Activated CD8-positive, alpha-beta memory T cell treated with anti-CD3 and anti-CD28 coated beads, Interleukin-2, amount 50 U/mL, for 24 hours (primary cell): Measurements from ENCODE around the gene LRP1B.

Experiments
- DNase-seq: peaks from one replicate; pipeline ENCODE4 v3.0.0-alpha.2; 2020; ENCODE audit errors: extremely low read depth

The LRP1B gene

DNA sequence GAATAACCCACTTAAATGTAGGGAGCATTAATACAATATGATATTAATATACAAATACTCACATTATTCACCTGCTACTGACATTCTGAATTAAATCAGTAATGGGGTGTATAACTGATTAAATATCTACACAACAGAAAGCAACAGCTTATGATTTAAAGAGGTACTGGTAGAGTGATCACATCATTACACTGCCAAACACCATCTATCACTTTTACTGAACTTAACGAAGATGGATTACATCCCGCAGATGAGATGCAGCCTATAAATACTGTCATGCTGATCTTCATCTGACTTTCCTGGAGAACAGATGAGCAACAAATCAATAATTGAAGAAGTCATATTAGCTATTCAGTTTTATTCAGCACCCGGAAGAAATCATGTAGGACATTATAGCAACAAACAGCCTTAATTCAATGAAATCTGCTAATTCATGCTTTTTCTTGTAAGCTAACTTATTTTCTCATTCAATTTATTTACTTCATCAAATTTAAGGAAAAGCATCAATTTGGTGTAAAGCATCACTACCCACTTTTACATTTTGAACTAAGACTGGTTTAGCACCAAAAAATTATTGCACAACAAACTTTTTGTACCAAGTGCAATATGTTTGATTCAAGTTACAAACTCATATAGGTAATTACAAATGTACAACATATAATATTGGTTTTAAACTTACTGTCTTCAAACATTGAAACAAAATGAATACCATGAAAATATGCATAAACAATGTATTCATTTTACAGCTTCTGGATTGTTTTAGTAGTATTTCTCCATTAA is 1509.0 kb downstream of the LRP1B start:
- no peak for DNase-seq

DNA sequence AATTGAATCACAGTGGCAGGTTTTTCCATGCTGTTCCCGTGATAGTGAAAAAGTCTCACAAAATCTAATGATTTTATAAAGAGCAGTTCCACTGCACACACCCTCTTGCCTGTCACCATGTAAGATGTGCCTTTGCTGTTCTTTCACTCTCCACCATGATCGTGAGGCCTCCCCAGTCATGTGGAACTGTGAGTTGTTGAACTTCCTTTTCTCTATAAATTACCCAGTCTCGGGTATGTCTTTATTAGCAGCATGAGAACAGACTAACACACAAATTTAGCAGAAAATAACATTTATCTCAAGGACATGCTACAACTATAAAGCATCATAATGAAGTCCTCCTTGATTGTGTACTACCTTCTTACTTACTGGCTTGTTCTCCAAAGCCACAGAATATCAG is 1526.0 kb downstream of the LRP1B start:
- DNase-seq: no peak

DNA sequence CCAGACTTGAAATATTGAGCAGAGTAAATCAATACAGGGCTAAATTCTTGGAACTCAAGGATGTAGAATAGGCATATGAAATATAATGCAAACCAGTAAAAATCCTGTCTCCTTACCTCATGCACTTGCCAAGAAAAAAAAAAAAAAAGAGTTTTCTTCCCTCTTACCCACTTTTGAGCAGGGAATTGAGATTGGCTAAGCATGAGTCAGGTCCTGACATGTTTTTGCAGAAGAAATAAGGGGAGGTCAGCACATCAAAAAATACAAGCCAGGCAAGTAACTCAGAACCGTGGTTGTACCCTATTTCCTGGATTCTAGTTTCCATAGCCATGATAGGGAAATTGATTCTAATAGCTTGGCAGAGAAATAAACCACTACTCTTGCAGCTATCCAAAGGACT is 1526.7 kb downstream of the LRP1B start:
- DNase-seq: no peak

DNA sequence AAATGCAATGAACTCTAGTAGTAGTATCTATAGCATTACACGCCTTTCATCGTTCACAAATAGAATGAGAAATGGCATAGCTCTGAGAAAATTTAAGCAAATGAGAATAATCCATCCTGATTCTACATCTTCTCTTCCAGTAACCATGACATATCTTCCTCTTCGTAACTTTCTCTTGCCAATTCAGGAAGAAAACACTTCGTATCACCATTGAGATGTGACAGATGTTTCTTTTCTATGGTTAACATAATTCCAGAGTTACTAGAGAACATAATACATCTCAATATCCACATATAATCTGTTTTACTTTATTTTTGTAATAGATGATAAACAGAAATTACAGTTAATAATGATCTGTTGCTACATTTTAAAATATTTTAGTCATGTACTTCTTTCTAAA is 1527.4 kb downstream of the LRP1B start:
- no peak for DNase-seq

DNA sequence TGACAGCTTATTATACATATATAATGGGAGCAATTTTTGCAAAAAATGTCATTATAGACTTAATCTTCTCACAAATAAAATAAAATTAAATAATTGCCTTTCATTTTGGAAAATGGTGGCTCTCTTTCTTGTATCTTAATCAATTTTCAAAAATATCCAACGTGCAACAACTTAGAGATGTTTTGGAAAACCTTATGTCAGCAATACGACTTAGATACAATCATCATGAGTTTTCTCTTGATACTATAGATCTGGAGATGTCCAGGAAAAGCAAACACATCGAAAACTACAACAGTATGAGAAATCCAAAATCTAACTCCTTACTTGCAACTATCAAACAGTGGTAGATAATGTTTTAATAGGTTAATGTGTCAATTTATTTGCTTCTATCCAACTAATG is 1529.0 kb downstream of the LRP1B start:
- no peak for DNase-seq

DNA sequence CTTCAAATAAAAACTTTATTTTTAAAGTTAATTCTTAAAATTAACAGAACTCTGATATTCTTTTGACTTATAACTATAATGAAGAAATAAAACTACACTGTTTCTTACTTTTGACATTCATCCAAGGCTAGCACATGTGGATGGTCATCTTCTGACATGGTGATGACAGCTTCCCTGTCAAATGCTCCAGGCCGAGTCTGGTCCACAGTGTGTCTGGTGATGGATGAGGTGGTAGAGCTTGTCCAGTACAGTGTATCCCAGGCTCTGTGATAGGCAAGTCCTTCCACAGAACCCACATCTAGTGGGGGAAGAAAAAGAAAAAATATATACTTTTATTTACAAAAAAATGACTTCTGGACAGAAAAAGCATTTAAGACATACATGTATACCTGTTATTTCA is 1529.5 kb downstream of the LRP1B start:
- no peak for DNase-seq

DNA sequence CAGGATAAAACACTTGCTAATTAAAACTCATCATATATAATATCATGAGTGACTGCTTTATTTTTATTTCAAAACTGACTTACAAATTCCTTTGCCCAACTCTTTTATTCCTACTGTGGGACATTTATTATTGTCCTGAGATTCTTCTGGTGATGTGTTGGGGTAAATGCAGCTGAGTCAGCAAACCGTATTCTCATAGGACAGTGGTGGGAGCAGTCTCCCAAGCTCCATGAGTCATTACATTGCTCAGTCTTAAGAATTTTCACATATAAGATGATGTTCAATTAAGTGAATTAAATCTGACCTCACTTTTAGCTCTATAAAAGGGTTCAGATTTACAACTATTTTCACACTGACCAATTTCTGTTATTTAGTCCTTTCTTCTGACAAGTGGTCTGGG is 1530.7 kb downstream of the LRP1B start:
- DNase-seq: no peak

DNA sequence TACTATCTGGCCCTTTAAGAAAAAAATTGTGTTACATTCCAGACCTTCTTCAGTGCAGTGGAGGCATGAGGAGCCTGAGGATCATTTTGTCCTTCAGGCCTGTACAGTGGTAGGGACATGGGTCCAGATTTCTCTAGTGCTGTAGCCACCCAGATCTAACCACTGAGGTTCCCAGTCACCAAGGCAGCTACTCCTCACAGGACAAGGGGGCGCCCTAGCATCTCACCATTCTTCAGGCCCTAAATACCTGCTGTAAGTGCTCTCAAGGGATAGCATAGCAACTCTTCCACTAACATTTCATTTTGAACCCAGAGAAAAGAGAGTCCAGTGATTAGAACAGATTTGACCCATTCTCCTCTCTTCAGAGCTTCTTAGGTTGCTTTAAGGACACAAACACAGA is 1533.0 kb downstream of the LRP1B start:
- DNase-seq: no peak

DNA sequence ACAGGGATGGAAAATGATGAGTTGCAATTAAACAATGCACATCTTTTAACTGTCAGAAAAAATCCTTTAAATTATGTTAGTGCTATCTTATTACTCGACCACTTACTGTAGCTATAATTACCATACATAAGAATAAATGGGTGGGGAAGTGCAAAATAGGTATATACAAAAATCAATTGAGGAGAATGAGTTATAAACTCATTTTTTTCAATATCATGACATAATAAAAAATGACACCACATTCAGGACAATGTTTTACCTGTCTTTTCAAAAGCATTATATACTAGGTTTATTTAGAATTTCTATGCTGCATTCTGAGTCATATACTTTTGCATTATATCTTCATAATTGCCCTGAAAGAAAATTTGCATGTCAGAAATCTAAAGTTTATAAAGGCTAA is 1533.6 kb downstream of the LRP1B start:
- DNase-seq: no peak

DNA sequence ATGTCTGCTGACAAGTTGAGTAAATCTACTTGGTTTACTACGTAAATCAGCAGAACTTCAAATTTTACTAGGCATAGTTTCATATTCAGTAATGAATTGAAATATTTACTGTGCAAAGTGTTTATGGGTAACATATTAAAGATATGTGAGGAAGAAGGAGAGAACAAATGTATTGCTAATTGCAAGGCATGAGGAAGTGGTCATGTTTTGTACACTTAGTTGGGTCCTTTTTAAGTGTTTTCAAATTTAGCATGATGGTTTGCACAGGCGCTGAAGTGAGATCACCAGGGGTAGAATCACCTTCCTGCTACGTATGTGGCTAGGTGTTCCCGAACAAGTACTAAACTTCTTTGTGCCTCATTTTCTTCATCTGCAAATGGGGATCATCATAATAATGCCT is 1534.4 kb downstream of the LRP1B start:
- DNase-seq: no peak

DNA sequence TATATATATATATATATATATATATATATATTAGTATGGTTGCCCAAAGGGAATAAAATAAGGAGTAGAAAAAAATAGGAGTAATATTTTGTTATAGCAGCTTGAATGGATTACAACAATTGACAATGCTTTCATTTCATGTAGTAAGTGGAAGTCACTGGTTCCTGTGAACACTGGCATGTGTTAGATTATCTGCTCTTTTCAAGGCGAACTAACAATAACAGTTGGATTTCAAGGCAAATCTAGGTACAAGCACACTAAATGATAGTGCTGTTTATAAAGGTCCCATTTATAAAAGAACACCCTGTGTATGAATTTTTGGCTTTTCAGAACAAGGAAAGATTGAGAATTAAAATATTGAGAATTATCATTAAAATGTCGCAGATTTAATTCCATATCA is 1535.7 kb downstream of the LRP1B start:
- no peak for DNase-seq

DNA sequence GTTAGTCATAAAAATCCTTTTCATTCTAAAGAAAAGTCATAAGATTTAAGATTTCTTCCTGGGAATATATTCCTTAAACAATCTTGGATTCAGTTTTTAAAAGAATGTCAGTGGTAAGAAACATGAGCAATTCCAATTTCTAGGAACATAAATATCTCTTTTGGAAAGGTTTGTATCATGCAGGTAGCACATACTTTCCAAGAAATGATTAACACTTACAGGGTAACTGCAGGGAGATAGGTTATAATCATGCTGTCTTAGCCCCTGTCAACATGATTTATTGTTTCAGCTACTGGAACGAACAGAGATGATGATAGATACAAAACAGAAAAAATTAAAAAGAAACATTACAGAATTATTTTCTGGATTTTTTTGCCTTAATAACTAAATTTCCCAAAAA is 1537.7 kb downstream of the LRP1B start:
- DNase-seq: no peak

DNA sequence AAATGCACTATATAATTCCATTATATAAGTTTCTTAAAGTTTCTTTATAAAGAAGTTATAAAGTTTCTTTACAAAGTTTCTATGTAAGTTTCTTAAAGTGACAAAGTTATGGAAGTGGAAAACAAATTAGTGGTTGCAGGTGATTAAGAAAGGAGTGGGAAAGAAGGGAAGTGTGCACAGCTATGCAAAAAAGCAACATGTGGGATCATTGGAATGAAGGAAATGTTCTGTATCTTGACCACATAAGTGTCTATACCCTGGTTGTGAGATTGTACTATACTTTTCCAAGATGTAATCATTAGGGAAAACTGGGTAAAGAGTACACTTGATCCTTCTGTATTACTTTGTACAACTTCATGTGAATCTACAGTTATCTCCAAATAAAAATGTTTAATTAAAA is 1541.1 kb downstream of the LRP1B start:
- no peak for DNase-seq

DNA sequence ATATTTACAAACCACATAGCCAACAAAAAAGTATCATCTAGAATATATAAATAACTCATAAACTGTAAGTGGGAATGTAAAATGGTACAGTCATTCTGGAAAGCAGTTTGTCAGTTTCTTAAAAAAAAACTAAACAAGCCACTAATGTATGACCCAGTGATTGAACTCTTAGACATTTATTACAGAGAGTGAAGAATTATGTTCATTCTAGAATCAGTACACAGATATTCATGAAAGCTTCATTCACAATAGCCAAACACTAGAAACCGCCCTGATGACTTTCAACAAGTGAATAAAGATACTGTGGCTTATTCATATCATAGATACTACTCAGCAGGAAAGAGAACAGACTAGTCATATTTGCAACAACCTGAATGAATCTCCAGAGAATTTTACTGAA is 1541.5 kb downstream of the LRP1B start:
- no peak for DNase-seq

DNA sequence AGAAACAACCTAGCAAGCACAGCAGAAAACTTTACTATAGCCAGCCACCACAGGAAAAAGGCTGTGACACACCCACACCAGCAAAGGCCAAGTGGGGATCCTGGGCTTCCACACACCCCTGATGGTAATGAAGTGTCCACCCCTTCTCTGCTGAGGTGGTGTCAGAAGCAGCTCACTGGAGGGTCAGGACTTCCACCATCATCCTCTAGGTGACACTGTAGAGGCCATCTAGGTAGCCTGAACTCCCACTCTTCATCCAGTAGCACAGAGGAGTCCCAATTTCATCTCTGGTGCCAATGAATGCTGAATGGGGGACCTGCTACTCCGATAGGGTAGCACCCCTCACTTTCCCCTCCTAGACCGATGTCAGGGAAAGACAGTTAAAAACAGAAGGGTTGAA is 1544.4 kb downstream of the LRP1B start:
- no peak for DNase-seq

DNA sequence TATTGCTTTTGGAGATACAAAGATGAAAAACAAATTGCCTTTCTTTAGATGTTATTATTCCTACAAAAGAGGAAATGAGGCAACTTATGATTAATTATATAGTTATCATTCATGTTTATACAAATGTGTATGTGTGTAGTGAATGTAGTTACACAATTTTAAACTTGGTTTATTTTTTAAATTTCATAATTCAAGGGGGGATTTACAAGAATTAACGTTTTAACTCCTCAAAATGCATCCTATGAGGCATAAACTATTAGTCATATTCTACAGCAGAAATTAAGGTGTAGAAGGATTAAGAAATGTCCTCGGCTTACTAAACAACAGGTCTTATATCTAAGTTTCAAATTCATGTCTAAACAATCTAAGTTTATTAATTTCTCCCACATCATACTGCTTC is 1545.8 kb downstream of the LRP1B start:
- DNase-seq: no peak

DNA sequence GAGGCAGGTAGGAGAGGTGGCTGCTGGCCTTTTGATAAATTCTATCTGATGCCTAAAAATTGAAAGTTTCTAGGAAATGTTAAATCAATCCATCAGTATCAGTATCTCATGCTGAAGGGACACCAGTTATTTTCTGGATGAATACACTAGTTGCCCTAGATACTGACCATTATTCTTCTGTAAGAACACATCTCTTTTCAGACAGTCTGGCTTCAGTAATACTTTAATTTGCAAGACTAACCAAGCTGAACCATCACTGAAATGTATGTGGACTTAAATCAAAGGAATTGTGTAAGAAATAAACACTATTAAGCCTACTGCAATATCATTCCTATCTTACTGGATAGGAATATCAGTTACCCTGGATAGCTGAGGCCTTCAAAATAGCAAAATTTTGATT is 1546.3 kb downstream of the LRP1B start:
- DNase-seq: no peak

DNA sequence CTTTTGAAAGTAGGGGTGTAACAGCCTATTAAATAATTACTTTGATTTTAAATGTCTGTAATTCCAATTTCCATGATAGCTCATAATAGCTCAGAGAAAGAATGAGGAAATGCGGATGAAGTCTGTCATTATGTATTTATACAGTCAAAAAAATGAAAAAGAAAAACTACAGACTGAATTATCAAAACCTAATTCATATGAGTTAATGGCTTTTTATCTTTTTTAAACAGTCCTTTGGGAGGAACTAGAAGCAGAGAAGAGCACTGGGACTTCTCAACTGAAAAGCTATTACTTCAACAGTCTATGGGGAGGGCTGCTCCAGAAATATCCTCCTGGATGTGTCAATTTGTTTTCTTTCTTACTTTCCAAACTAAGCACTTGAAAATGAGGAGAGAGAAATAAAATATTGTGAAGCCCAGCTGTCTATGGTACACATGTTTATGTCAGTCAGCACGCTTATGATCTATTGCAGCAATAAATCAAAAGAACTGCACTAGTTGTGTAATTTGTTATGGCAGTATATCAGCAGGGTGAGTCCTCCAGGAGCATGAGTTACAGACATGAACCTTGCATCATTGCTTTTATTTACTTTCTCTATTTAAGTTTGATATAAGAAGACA is 1550.2 kb downstream of the LRP1B start:
- no peak for DNase-seq

DNA sequence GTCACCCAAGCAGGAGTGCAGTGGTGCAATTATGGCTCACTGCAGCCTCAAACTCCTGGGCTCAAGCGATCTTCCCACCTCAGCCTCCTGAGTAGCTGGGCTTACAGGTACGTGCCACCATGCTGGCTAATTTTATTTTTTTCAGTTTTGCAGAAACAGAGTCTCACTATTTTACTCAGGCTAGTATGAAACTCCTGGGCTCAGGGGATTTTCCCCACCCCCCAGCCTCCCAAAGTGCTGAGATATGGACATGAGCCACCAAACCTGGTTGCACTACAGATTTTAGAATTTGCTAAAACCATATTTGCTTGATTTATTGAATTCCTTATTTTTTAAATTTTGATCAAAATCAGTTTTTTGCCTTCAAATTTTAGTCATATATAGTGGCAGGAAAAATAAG is 1553.4 kb downstream of the LRP1B start:
- DNase-seq: no peak

DNA sequence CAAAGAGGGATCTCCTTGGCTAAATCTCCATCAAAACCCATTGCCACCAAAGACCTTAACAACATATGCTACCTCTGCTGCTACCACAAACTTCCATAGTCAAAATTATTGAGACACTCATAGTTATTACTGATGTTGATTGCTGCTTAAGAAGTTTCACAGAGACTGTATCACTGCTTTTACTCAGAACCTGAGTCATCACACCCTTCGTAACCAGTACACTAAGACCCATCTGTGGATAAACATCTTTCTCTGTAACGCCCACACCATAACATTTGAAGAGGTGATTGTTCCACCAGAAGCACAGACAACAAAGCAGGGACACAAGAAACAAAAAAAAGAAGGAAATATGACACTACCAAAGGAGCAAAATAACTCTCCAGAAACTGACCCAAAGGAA is 1563.1 kb downstream of the LRP1B start:
- no peak for DNase-seq

DNA sequence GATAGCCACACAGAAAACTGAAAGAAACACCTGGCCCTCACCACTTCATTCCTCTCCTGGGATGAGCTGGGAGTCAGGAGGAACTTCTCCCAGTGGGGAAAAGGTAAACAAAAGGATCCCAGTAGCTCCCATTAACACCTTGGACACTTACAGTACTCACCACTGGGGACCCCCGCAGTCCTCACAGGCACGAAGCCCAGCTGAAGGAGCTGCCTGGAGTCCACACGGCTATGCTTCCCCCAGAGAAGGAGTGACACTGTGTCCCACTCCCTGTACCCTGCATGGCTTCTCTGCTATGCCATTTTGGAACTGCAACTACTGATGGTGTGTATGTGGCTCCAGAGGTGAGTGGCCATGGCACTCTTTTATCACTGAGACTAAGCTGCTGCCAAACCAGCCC is 1565.1 kb downstream of the LRP1B start:
- no peak for DNase-seq

DNA sequence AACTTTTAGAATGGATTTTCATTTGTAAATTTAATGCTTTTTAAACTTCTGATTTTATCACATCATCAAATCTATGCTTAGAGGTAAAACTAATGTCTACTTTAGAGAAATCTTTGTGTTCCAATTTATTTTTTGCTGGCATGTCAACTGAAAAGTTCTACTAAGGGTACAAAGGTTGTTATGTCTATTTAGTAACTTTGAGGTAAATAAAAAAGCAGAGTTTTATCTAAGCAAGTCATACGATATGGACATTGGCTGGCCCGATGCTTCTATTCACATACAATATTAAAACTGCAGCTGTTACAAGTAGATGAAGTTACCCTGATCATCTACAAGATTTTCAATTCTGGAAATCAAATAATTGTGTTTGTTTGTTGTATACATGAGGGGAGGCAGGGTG is 1575.1 kb downstream of the LRP1B start:
- DNase-seq: no peak

DNA sequence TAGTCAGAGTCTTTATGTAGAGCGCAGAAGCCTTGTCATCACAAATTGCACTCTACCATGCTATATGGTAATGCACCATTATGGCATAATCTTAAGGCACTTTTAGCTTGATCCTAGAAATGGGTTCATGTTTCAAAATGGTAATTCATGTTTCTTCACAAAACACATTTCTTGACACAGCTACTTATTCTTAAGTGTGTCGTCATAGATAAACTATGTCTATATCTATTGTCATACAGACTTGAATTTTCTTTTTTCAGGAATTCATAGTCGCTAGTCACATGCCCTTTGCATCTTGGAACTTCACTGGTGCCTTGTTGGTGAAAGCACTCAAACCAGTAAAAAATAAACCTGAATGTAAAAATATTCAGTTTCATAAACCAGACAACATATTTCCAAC is 1578.2 kb downstream of the LRP1B start:
- no peak for DNase-seq

DNA sequence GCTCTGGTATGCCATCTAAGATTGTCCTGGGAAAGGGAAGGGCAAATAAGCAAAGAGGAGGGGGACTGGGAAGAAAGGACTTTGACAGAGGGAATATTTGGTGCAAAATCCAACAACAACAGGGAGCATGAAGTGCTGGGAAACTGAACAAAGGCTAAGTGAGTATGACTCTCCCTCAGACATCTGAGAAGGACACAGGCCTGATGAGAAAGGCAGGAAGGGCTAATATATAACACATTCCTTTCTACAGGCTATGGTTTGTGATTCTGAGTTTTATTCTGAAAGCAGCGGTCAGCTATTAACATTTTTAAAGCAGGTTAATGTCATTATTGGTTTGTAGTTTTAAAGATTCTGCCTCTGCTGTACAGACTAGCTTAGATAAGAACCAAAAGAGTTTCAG is 1579.5 kb downstream of the LRP1B start:
- no peak for DNase-seq
